Sigmoid colon (tissue), 7 donors: Measurements from ENCODE around the gene AHNAK2. TPM values are rescaled to one million over a fixed set of nuclear protein-coding genes. Genes with fewer than 3 reads are reported as not detected.

ENCODE experiments used
- DNase-seq: peaks from one replicate; pipeline ENCODE4 v3.0.0-alpha.2; 2019
- H3K27ac ChIP-seq, 4 donors: fragments of 200-600 bp; sonication (generic); one replicate each; pipeline ENCODE4 v1.5.1; 2016 to 2019; ENCODE audit warnings: mild to moderate bottlenecking in 1 of 4
- H3K27me3 ChIP-seq, 3 donors: fragments of 200-600 bp; sonication (generic); one replicate each; pipeline ENCODE4 v1.5.1; 2019; ENCODE audit warnings: mild to moderate bottlenecking in 1 of 3
- H3K36me3 ChIP-seq, 4 donors: fragments of 200-600 bp; sonication (generic); one replicate each; pipeline ENCODE4 v1.5.1; 2016 to 2019
- H3K4me1 ChIP-seq, 4 donors: fragments of 200-600 bp; sonication (generic); one replicate each; pipeline ENCODE4 v1.5.1; 2017 to 2019
- H3K4me3 ChIP-seq, 4 donors: fragments of 200-600 bp; sonication (generic); one replicate each; pipeline ENCODE4 v1.5.1; 2017 to 2019; ENCODE audit warnings: mild to moderate bottlenecking in 2 of 4, moderate library complexity in 1 of 4
- H3K9me3 ChIP-seq, 4 donors: fragments of 200-600 bp in 3 of 4; sonication (generic) in 3 of 4; one replicate each; pipeline versions ENCODE4 v1.5.1 to v1.6.1; 2013 to 2019
- EP300 ChIP-seq, 4 donors: sonication (generic); formaldehyde crosslinking; IDR thresholded peaks; one replicate each; pipeline ENCODE4 v1.6.1; 2017; ENCODE audit warnings: antibody characterized with exemption in 4 of 4
- POLR2A ChIP-seq, 2 donors: fragments of 450-650 bp; IDR thresholded peaks; one replicate each; pipeline ENCODE4 v1.6.1; 2016; ENCODE audit warnings: antibody characterized with exemption in 2 of 2, mild to moderate bottlenecking in 2 of 2, moderate library complexity in 2 of 2
- POLR2AphosphoS5 ChIP-seq, 4 donors: sonication (generic); formaldehyde crosslinking; IDR thresholded peaks; one replicate each; pipeline ENCODE4 v1.6.1; 2017; ENCODE audit warnings: antibody characterized with exemption in 4 of 4
- WGBS, 2 donors: extraction: QIAGEN DNeasy Blood & Tissue Kit; methylation state at CpG; one replicate each; pipeline ENCODE4 v1.1.7; 2013; 5-methylcytosine and 5-hydroxymethylcytosine counted together
- intact Hi-C: fragments of 100-400 bp; cut with DNase I; formaldehyde crosslinking; loops from one replicate; pipeline ENCODE4 v1.15.1; 2023
- polyA plus RNA-seq, 3 donors: library from polyadenylated mRNA; stranded (reverse); fragments of 200-250 nt; gene quantifications; one replicate each; pipeline ENCODE4 v1.2.3, GENCODE V29; 2013
- total RNA-seq, 4 donors: library from RNA; depleted of rRNA; stranded (reverse); fragments of >200 nt; gene quantifications; one replicate each; pipeline ENCODE4 v1.1.0, GENCODE V29; 2016
- TF ChIP-seq, protein P1 (sequence below), 4 experiments: fragments of 450-650 bp in 3 of 4; fragments of 200-600 bp in 1 of 4; IDR thresholded peaks; one replicate each; pipeline ENCODE4 v1.5.1; 2016 to 2019; ENCODE audit warnings: antibody characterized with exemption in 4 of 4, mild to moderate bottlenecking in 3 of 4, moderate library complexity in 2 of 4
- donor health status: healthy with polysubstance abuse.
- donor health status: Bipolar disorder and iron deficiency.
- donor health status: healthy.

AHNAK2 gene
- total and polyA plus RNA-seq, 7 donors, result 0.23 to 218 (median 81.9) TPM

- TF ChIP-seq, protein P1, sequence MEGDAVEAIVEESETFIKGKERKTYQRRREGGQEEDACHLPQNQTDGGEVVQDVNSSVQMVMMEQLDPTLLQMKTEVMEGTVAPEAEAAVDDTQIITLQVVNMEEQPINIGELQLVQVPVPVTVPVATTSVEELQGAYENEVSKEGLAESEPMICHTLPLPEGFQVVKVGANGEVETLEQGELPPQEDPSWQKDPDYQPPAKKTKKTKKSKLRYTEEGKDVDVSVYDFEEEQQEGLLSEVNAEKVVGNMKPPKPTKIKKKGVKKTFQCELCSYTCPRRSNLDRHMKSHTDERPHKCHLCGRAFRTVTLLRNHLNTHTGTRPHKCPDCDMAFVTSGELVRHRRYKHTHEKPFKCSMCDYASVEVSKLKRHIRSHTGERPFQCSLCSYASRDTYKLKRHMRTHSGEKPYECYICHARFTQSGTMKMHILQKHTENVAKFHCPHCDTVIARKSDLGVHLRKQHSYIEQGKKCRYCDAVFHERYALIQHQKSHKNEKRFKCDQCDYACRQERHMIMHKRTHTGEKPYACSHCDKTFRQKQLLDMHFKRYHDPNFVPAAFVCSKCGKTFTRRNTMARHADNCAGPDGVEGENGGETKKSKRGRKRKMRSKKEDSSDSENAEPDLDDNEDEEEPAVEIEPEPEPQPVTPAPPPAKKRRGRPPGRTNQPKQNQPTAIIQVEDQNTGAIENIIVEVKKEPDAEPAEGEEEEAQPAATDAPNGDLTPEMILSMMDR (IDR thresholded peaks at IDR 0.05), result no peak
- TF ChIP-seq POLR2AphosphoS5 (IDR thresholded peaks at IDR 0.05) (no peak), POLR2A (IDR thresholded peaks at IDR 0.05) (no peak), EP300 (IDR thresholded peaks at IDR 0.05) (no peak)
- 89 to 93% methylated on average over 15 of the region's 15 CpGs for WGBS, 2 donors
- intact Hi-C loops, result loop anchor here (2.0 kb wide), 1 partner anchor 27 kb away; no protein-coding TSS in a partner anchor
- Histone ChIP-seq H3K4me3 (no peak overlapping the region), H3K27me3 (no peaks in the 10 kb centered on the region), H3K9me3 (no peaks in the 10 kb centered on the region), H3K36me3 (no peaks in the 10 kb centered on the region), H3K4me1 (peaks cover 0 to 26% (median 23%) of the 10 kb centered on the region in 4 donors), H3K27ac (peak overlapping the region; percentile 71 to 85 (median 78))
- no peak for DNase-seq
Observed at GRCh38 chr14:104984056-104984894, 6.1 kb upstream of the AHNAK2 start.

DNA sequence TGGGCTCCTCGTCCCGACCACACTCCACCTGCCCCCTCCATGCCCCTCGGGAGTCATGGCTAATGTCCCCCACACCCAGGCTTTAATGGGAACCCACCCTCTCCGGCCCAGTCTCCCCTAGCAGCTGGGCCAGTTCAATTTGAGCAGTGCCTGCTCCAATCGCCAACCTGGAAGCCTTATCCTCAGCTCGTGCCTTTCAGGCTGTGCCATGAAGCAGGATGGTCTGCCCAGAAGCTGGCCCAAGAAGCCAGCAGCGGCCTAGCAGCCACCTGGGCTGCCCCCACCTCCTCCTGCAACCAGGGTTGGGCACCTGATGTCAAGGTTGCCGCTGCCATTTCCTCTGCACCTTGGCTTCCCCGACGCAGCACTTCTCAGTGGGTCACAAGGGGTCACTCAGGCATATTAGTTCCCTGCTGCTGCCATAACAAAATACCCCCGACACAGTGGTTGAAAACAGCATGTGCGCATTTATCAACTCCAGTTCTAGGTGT, 5.1 kb upstream of the AHNAK2 start:
- WGBS, 2 donors, result 71 to 79% methylated on average over 12 of the region's 12 CpGs
- Histone ChIP-seq H3K27me3 (no peaks in the 10 kb centered on the region), H3K9me3 (no peaks in the 10 kb centered on the region), H3K27ac (no peak overlapping the region), H3K4me1 (peaks cover 0 to 36% (median 33%) of the 10 kb centered on the region in 4 donors), H3K4me3 (no peak overlapping the region), H3K36me3 (no peaks in the 10 kb centered on the region)
- TF ChIP-seq POLR2A (IDR thresholded peaks at IDR 0.05) (no peak), EP300 (IDR thresholded peaks at IDR 0.05) (no peak), POLR2AphosphoS5 (IDR thresholded peaks at IDR 0.05) (no peak)
- TF ChIP-seq, protein P1 (IDR thresholded peaks at IDR 0.05), result no peak
- DNase-seq, result peak; percentile 65
- intact Hi-C loops, result no loop called here

DNA sequence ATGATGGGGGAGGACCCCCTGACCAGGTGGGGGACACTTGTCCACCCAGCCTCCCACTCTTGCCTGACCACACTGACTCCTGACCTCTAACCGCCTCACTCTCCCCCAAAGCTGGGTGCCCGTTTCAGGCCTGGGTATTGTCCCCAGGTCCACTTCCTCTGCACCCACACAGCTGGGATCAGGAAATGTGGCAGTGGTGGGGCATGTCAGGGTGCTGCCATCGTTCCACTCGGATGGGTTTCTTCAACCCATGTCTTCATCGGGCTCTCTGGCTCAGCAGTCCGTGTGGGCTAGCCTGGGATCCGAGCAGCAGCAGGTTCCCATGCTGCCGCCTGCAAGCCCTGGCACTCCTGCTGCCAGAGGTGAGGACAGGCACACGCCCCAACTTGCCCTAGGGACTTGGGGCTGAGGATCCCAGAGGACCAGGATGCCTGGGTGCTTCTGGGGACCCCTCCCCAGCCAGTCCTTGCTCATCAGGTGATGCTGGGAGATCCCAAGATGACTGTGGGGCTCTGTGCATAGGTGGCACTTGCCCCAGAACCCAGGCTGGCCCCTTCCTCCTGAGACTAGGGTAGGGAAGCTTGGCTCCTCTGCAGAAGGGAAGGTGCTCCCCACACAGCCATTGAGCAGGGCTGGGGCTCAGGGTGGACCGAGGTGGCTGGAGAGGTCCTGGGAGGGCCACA, 4.5 kb upstream of the AHNAK2 start:
- Histone ChIP-seq H3K9me3 (no peaks in the 10 kb centered on the region), H3K4me3 (no peak overlapping the region), H3K27me3 (no peaks in the 10 kb centered on the region), H3K4me1 (peaks cover 0 to 40% (median 37%) of the 10 kb centered on the region in 4 donors), H3K27ac (no peak overlapping the region), H3K36me3 (no peaks in the 10 kb centered on the region)
- DNase-seq, result peak; percentile 61
- no peak for TF ChIP-seq POLR2AphosphoS5 (IDR thresholded peaks at IDR 0.05)
- no peak for TF ChIP-seq EP300 (IDR thresholded peaks at IDR 0.05)
- TF ChIP-seq POLR2A (IDR thresholded peaks at IDR 0.05), result no peak
- TF ChIP-seq, protein P1 (IDR thresholded peaks at IDR 0.05), result no peak
- intact Hi-C loops, result no loop called here
- WGBS, 2 donors, result 68 to 84% methylated on average over 10 of the region's 10 CpGs

- H3K9me3 ChIP-seq, result no peaks in the 10 kb centered on the region
- H3K36me3 ChIP-seq, result no peaks in the 10 kb centered on the region
- H3K27ac ChIP-seq, result peak overlapping the region in 1 of 4 donors; percentile 95
- intact Hi-C loops, result no loop called here
- DNase-seq, result peak; percentile 55
- TF ChIP-seq POLR2A (IDR thresholded peaks at IDR 0.05) (no peak), POLR2AphosphoS5 (IDR thresholded peaks at IDR 0.05) (no peak), EP300 (IDR thresholded peaks at IDR 0.05) (no peak)
- TF ChIP-seq, protein P1 (IDR thresholded peaks at IDR 0.05), result no peak
- no peaks in the 10 kb centered on the region for H3K27me3 ChIP-seq
- peaks cover 0 to 47% (median 42%) of the 10 kb centered on the region in 4 donors for H3K4me1 ChIP-seq
- WGBS, 2 donors, result 65 to 83% methylated on average over 17 of the region's 17 CpGs
- H3K4me3 ChIP-seq, result no peak overlapping the region
Observed at GRCh38 chr14:104981699-104982541, 3.7 kb upstream of the AHNAK2 start.
